Progenitor cell of endocrine pancreas (in vitro differentiated cells): Measurements from ENCODE around the gene PRKCZ. TPM values are rescaled to one million over a fixed set of nuclear protein-coding genes. Genes with fewer than 3 reads are reported as not detected.
"Not testable (repeated sequence)": the region's sequence is repeated elsewhere in the genome, so short reads cannot be mapped to it uniquely, and the experiment has no call there.

Experiments
- DNase-seq: peaks from one replicate; pipeline ENCODE4 v3.0.0; 2021; ENCODE audit warnings: low spot score; ENCODE audit not compliant: unreplicated experiment
- H3K27ac Mint-ChIP-seq: 2 replicates; pipeline ENCODE4 v1.8.0; 2021; ENCODE audit warnings: mild to moderate bottlenecking, moderate library complexity, mixed read lengths
- H3K27me3 Mint-ChIP-seq: 2 replicates; pipeline ENCODE4 v1.8.0; 2021; ENCODE audit warnings: mixed read lengths
- H3K36me3 Mint-ChIP-seq: 2 replicates; pipeline ENCODE4 v1.8.0; 2022; ENCODE audit warnings: mixed read lengths; ENCODE audit not compliant: insufficient read depth
- H3K4me1 Mint-ChIP-seq: 2 replicates; pipeline ENCODE4 v1.8.0; 2021; ENCODE audit warnings: low read depth, mixed read lengths
- H3K4me3 Mint-ChIP-seq: 2 replicates; pipeline ENCODE4 v1.8.0; 2021; ENCODE audit warnings: low read depth, mild to moderate bottlenecking, moderate library complexity, mixed read lengths
- H3K9me3 Mint-ChIP-seq: 2 replicates; pipeline ENCODE4 v1.8.0; 2021; ENCODE audit warnings: low read depth, mixed read lengths
- total RNA-seq: library from RNA; stranded (reverse); gene quantifications from 2 replicates; pipeline ENCODE4 v1.2.1, GENCODE V29; 2021
- TF ChIP-seq, protein P1 (sequence below): fragments of 200-600 bp; sonication (generic); IDR thresholded peaks from one replicate; pipeline ENCODE4 v1.5.0; 2021; ENCODE audit warnings: antibody characterized with exemption, mild to moderate bottlenecking; ENCODE audit not compliant: unreplicated experiment

The PRKCZ gene
- total RNA-seq, 1 donor from 2014 or later = 71.5 TPM

DNA sequence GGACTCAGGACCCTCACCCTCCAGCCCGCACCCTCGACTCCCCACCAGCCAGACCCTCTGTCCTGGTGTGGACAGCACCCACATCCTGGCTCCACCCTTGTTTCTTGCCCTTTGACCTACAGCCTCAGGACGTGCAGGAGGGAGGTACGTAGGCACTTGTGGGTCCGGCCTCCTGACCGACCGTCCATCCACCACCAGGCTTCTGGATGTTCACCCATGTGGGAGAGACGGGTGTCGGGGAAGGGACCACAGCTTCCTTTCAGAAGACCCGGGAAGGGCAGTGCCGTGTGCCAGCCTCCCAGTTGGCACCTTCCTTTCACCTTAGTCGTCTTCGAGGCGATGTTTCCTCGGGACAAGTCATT lies 61.4 kb downstream of the PRKCZ start:
- H3K27me3 Mint-ChIP-seq = no peaks in the 10 kb centered on the region
- no peaks in the 10 kb centered on the region for H3K9me3 Mint-ChIP-seq
- no peaks in the 10 kb centered on the region for H3K4me1 Mint-ChIP-seq
- H3K36me3 Mint-ChIP-seq = no peaks in the 10 kb centered on the region
- no peak overlapping the region for H3K27ac Mint-ChIP-seq
- H3K4me3 Mint-ChIP-seq = no peak overlapping the region
- no peak for DNase-seq
- TF ChIP-seq, protein P1, sequence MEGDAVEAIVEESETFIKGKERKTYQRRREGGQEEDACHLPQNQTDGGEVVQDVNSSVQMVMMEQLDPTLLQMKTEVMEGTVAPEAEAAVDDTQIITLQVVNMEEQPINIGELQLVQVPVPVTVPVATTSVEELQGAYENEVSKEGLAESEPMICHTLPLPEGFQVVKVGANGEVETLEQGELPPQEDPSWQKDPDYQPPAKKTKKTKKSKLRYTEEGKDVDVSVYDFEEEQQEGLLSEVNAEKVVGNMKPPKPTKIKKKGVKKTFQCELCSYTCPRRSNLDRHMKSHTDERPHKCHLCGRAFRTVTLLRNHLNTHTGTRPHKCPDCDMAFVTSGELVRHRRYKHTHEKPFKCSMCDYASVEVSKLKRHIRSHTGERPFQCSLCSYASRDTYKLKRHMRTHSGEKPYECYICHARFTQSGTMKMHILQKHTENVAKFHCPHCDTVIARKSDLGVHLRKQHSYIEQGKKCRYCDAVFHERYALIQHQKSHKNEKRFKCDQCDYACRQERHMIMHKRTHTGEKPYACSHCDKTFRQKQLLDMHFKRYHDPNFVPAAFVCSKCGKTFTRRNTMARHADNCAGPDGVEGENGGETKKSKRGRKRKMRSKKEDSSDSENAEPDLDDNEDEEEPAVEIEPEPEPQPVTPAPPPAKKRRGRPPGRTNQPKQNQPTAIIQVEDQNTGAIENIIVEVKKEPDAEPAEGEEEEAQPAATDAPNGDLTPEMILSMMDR = no peak

DNA sequence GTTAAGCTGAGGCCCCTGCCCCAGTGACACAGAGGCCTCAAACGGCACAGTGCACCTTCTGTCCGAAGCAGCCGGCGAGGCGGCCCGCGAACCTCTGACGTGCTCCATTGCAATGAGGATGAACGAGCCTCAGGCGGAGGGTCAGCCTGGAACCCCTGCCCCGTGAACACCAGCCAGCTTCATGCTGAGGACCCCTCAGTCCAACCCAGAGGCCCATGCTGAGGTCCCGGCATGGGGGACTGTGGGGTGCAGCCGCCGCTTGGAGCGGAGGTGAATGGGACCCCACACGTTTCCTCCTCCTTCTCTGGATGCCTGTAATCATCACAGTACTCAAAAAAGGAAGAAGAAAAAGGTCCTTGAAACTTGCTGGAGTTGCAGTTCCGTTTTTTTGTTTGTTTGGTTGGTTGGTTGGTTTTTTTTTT lies 62.1 kb downstream of the PRKCZ start:
- H3K27ac Mint-ChIP-seq = no peak overlapping the region
- H3K27me3 Mint-ChIP-seq = no peaks in the 10 kb centered on the region
- H3K4me1 Mint-ChIP-seq = no peaks in the 10 kb centered on the region
- H3K36me3 Mint-ChIP-seq = no peaks in the 10 kb centered on the region
- DNase-seq = no peak
- TF ChIP-seq, protein P1 = no peak
- H3K9me3 Mint-ChIP-seq = no peaks in the 10 kb centered on the region
- H3K4me3 Mint-ChIP-seq = no peak overlapping the region

DNA sequence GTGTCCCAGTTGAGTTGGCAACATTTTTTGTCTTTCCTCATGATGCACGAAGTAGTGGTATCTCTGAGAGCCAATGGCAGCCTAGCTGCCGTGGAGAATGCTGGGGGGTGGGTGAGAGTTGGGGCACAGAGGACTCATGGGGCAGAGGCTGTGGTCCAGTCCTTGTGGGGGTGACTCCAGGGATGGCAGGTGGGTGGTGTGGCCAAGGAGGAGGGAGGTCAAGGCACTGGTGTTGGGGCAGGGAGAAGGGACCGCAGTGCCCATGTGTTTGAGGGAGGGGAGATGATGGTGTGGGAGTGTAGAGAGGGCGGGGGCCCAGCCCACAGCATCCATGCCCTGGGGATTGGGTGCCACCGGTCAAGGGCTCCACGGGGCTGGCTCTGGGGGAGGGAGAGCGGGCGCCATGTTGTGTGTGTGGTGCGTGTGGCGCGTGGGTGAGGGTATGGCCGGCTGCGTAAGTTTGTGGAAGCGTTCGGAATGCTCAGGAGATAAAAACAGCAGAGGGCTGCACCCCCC lies 63.5 kb downstream of the PRKCZ start:
- Mint-ChIP-seq H3K36me3 (peaks cover 4% of the 10 kb centered on the region), H3K4me3 (no peak overlapping the region), H3K27ac (no peak overlapping the region), H3K27me3 (no peaks in the 10 kb centered on the region), H3K4me1 (no peaks in the 10 kb centered on the region), H3K9me3 (peaks cover 3% of the 10 kb centered on the region)
- no peak for DNase-seq
- TF ChIP-seq, protein P1 = no peak

DNA sequence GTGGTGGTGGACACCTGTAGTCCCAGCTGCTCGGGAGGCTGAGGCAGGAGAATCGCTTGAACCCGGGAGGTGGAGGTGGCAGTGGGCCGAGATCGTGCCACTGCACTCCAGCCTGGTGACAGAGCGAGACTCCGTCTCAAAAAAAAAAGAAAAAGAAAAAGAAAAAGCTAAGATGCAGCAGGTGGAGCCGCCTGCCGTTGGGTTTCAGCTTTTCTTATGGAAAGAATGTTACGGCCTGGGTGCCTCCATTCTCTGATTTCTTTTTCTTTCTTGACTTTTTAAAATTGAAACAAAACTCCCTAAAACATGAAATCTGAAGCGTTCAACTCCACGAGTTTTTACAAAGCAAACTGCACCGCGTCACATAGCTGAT lies 64.4 kb downstream of the PRKCZ start:
- H3K36me3 Mint-ChIP-seq, H3K9me3 Mint-ChIP-seq, H3K4me3 Mint-ChIP-seq, H3K4me1 Mint-ChIP-seq, H3K27me3 Mint-ChIP-seq, DNase-seq, H3K27ac Mint-ChIP-seq: not testable (repeated sequence)

DNA sequence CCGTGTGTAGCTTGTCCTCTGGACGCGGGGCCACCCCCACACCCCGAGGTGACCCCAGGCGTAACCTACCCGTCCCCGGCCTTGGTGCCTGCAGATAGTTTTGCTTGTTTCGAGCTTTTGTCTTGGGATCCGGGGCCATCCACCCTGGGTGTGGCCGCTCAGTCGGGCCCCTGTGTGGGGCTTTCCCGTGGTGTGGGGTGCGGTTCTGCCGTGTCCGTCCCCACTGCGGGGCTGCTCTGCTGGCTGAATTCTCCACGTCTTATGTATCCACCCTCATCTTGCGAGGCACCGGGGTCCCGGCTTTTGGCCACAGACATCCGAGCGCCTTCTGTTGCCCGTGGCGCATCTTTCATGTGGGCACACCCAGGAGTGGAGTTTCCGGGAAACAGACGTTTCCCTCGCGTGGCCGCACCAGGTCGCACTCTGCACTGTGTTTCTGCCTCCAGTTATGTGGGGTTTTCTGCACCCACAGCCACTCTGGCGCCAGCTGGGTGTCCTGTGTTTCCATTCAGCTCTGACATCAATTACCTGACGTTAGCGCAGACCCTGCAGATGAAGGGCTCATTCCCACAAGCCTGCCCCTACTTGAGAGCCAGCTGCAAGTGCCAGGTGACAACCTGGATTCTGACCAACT lies 64.9 kb downstream of the PRKCZ start:
- peaks cover 11% of the 10 kb centered on the region for H3K36me3 Mint-ChIP-seq
- H3K9me3 Mint-ChIP-seq = peaks cover 6% of the 10 kb centered on the region
- no peaks in the 10 kb centered on the region for H3K4me1 Mint-ChIP-seq
- TF ChIP-seq, protein P1 = no peak
- no peaks in the 10 kb centered on the region for H3K27me3 Mint-ChIP-seq
- no peak for DNase-seq
- no peak overlapping the region for H3K27ac Mint-ChIP-seq
- H3K4me3 Mint-ChIP-seq = no peak overlapping the region

DNA sequence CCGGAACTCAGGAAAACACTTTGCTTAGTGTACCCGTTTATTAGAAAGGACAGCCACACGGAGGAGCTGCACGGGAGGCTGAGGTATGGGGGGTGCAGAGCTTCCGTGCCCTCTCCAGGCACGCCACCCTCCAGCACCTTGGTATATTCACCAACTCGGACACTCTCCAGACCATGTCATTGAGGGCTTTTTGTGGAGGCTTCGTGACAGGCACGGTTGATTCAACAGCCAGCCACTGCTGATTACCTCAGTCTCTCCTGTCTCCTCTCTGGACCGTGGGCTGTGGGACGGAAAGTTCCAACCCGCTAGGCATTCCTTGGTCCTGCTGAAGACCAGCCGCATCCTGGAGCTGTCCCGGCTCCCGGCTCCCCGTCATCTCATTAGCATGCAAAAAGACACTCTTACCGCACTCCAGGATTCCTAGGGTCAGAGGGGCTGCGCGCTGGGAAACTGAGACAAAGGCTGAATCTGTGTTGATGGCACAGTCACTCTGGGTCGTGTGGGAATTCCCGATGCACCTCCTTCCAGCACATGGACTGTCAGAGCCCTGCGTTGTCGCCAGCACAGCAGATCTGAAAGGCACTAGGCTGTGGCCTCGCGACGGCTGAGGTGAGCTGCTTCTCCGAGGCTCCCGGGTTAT lies 65.6 kb downstream of the PRKCZ start:
- TF ChIP-seq, protein P1 = no peak
- Mint-ChIP-seq H3K27me3 (no peaks in the 10 kb centered on the region), H3K4me1 (no peaks in the 10 kb centered on the region), H3K36me3 (peaks cover 13% of the 10 kb centered on the region), H3K4me3 (no peak overlapping the region), H3K9me3 (peaks cover 8% of the 10 kb centered on the region), H3K27ac (no peak overlapping the region)
- no peak for DNase-seq
